ENCODE measurements around the gene PCBP2. TPM values are rescaled to one million over a fixed set of nuclear protein-coding genes. Genes with fewer than 3 reads are reported as not detected.

The PCBP2 gene
- total and polyA plus RNA-seq, 10 of the 15 experiments (the other 5 are each of a cell fraction or from before 2014, with no cell fraction given) = 109 to 803 (median 327) TPM

DNA sequence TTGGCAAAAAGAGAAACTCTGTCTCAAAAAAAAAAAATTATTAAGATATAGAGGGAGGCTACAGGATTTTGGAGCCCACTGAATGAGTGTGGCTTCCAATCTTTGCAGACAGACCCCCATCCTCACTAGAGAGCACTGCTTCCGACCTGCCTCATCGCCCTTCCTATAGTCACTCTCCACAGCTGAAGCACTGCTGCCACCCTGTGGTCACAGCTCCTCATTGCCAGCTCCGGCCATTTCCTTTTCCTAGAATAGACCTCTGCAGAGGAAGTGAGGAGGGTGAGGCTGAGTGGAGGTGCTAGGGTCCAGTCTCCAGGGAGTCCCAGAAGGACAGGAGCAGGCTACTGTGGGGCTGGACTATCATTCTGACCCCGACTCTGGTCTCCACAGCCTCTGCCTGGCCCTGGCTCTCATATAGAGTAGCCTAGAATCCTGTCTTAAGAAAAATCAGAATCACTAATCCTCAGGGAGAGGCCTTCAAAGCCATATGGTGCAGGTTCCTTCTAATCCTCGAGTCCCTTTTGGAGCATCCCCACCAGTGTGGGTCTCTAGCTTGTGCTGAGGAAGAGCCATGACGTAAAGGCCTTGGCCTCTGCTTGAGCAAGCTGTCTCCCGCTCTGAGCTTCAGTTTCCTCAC lies 56.8 kb downstream of the PCBP2 start (continued):
- TF ChIP-seq, protein P1, sequence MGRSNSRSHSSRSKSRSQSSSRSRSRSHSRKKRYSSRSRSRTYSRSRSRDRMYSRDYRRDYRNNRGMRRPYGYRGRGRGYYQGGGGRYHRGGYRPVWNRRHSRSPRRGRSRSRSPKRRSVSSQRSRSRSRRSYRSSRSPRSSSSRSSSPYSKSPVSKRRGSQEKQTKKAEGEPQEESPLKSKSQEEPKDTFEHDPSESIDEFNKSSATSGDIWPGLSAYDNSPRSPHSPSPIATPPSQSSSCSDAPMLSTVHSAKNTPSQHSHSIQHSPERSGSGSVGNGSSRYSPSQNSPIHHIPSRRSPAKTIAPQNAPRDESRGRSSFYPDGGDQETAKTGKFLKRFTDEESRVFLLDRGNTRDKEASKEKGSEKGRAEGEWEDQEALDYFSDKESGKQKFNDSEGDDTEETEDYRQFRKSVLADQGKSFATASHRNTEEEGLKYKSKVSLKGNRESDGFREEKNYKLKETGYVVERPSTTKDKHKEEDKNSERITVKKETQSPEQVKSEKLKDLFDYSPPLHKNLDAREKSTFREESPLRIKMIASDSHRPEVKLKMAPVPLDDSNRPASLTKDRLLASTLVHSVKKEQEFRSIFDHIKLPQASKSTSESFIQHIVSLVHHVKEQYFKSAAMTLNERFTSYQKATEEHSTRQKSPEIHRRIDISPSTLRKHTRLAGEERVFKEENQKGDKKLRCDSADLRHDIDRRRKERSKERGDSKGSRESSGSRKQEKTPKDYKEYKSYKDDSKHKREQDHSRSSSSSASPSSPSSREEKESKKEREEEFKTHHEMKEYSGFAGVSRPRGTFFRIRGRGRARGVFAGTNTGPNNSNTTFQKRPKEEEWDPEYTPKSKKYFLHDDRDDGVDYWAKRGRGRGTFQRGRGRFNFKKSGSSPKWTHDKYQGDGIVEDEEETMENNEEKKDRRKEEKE (IDR thresholded peaks at IDR 0.05) = no peak
- TF ChIP-seq HCFC1 (IDR thresholded peaks at IDR 0.05; ENCODE audit: low read length) (peak; percentile 38; the same call in 1 of the 2 replicates), USF2 (IDR thresholded peaks at IDR 0.05; ENCODE audit: borderline replicate concordance, low read depth, low read length) (no peak), HDGF (IDR thresholded peaks at IDR 0.05) (no peak), SUPT20H (IDR thresholded peaks at IDR 0.05; ENCODE audit: borderline replicate concordance, control insufficient read depth, low read depth, low read length) (no peak), RB1 (IDR thresholded peaks at IDR 0.05; ENCODE audit: borderline replicate concordance) (peak; percentile 48; the same call in 1 of the 2 replicates), CBX3 (IDR thresholded peaks at IDR 0.05; ENCODE audit: borderline replicate concordance, low read depth) (no peak), WRNIP1 (IDR thresholded peaks at IDR 0.05; ENCODE audit: borderline replicate concordance, low read depth, low read length) (no peak), PRDM15 (CRISPR knock-in tag; IDR thresholded peaks at IDR 0.05) (no peak), PML (IDR thresholded peaks at IDR 0.05; ENCODE audit: low read length) (no peak), CBFB (IDR thresholded peaks at IDR 0.05; ENCODE audit: low read depth) (no peak), EZH2 (IDR thresholded peaks at IDR 0.05; ENCODE audit: borderline replicate concordance, control insufficient read depth, low read depth, low read length) (no peak), CREM (IDR thresholded peaks at IDR 0.05; ENCODE audit: low read depth) (no peak), SMARCA5 (IDR thresholded peaks at IDR 0.05) (peak; percentile 72; the same call in 1 of the 2 replicates), DPF2 (IDR thresholded peaks at IDR 0.05) (no peak), RAD21 (IDR thresholded peaks at IDR 0.05; ENCODE audit: insufficient read depth, low read depth, low read length) (peak; percentile 97), POLR2AphosphoS2 (IDR thresholded peaks at IDR 0.05; ENCODE audit: low read depth, low read length) (no peak), KLF5 (IDR thresholded peaks at IDR 0.05; ENCODE audit: partially characterized antibody) (no peak), RELA (IDR thresholded peaks at IDR 0.05; ENCODE audit: borderline replicate concordance, partially characterized antibody) (peak; percentile 62), ZBTB33 (IDR thresholded peaks at IDR 0.05) (no peak), SPI1 (IDR thresholded peaks at IDR 0.05; ENCODE audit: borderline replicate concordance, insufficient read depth, low read depth, low read length) (peak; percentile 88), MYB (IDR thresholded peaks at IDR 0.05; ENCODE audit: borderline replicate concordance, low read depth, low read length) (no peak)

Measured in GM12878 (cell line).